HK-2 (cell line): ENCODE results near the gene LMTK3.

Experiments
- DNase-seq: peaks from one replicate; pipeline ENCODE4 v3.0.0-alpha.2; 2018; ENCODE audit not compliant: unreplicated experiment

LMTK3 gene

DNA sequence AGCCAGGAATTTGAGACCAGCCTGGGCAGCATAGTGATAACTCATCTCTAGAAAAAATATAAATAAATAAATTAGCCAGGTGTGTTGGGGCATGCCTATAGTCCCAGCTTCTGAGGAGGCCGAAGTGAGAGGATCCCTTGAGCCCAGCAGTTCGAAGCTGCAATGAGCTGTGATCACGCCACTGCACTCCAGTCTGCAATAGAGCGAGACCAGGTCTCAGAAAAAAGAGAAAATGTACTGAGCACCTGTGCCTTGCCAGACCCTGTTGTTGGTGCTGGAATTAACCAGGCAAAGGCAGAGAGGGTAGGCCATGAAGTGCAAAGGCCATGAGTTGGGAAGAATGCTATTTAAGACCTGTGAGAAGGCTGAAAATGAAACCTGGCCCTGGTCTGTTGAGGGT, 39.8 kb downstream of the LMTK3 start:
- DNase-seq, result no peak

DNA sequence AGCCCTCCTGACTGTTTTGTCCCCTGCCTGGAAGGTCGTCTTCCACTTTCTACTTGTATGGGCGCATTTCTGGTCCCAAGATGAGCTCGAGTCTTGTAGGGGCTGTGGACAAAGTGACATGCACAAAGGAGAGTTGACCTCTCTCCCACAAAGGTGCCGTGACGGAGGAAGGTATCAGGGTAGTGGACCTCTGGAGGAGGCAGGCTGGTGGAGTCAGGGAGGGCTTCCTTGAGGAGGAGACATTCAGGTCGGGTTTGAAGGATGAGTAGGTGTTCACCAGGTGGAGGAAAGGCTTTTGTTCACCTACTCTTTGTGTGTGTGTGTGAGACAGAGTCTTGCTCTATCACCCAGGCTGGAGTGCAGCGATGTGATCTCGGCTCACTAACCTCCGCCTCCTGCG, 40.8 kb downstream of the LMTK3 start:
- no peak for DNase-seq

DNA sequence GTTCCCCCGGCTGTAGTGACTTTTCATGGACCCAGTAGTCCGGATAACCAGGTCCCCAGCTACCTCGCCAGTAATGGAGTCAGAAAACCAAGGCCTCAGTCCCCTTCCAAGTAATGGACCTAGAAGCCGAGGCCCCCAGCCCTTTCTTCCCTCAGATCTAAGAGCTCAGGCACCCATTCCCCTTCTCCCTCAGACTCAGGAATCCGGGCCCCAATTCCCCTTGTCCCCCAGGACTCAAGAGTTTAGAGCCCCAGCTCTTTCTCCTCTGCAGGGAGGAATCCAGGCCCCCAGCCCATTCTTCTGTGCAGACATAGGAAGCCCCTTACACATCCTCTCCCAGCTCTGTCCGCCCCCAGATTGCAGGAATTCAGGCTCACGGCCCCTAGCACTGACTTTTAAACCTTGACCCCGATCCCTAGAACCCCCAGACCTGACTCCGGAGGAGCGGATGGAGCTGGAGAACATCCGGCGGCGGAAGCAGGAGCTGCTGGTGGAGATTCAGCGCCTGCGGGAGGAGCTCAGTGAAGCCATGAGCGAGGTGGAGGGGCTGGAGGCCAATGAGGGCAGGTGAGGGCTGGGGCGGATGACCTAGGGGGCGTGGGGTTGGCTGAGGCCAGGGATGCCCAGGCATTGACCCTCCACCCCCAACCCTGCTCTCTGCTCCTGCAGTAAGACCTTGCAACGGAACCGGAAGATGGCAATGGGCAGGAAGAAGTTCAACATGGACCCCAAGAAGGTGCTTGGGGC, 41.5 kb downstream of the LMTK3 start:
- DNase-seq, result no peak

DNA sequence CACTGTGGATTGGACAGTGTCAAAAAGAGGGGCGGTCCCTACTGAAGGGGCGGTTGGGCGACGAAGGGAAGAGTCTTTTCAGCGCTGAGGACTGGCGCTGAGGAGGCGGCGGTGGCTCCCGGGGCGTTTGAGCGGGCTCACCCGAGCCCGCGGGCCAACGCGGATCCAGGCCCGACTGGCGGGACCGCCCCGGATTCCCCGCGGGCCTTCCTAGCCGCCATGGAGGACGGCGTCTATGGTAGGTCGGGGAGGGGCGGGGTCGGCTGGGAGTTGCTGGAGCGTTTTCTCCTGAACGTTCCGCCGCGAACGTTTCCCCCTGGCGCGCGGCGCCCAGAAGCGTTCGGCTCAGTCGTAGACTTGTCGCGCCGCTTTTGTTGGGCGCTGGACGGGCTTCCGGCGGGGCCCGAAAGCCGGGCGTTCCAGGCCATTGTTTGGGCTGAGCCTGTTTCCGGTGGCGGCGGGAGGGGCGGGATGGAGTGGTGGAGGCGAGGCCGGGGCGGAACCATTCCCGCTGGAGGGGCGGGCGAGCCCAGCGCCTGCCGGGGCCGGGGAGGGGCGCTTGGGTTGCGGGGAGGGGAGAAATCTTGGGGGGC, 42.2 kb downstream of the LMTK3 start, which contains the start of gene CYTH2:
Gene CYTH2, plus strand, starts transcription at position 81 of the 593 bp plus-strand sequence. Its CDS starts 139 bp downstream, at position 220.
- peak; percentile 88 for DNase-seq

DNA sequence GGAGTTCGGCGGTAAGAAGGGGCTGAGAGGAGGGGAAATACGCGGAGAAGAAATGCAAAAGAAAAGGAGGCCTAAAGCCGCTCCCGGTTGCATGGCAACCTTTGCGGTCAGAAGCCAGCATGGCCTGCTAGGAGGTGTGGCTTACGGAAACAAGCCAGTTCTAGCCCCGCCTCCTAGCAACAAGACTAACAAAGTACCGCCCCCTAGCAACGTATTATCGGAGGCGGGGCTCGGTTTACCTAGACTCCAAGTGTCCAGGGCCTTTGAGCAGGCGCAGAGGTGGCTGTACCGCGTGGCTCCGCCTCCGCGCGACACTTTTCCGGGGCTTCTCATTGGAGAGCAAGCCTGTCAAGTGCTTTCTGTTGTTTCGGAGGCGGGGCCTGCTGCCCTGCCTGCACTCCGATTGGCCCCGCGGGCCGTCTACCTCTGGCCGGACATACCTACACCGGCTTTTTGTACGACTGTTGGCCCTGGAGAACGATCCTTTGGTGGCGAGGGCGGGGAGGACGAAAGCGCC, 42.8 kb downstream of the LMTK3 start:
- DNase-seq, result peak; percentile 99

DNA sequence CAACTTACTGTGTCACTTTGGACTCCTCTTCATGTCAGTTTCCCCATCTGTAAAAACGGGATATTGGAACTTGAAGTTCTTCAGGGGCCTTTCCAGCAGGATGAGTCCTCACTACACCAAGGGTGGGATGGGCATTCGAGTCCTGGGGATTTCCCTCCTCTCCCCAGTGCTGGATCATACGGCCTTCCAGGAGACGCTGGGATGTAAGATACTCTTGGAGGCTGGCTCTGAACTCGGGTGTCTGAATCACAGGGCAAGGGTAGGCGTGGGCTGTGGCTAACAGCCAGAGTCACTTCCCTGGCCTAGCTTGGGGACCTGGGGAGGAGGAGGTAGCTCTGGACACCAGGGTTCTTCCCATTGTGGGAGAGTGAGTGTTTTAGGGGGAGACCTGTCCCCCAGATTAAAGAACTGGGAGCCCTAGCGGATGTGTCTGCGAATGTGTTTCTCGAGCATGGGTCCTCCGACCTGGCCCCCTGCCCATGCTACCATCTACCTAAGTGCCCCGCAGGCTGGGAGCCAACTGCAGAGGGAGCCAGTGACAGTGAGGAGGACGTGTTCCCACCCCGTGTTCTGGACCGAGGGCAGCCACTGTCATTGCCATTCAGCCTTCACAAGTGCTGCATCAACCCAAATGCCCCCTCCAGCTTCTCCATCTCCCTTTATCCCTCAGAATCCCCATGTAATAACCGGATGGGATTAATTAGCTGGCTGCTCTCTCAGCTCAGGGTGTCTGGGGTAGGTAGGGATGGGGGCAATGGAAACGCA, 44.9 kb downstream of the LMTK3 start:
- DNase-seq, result peak; percentile 80

DNA sequence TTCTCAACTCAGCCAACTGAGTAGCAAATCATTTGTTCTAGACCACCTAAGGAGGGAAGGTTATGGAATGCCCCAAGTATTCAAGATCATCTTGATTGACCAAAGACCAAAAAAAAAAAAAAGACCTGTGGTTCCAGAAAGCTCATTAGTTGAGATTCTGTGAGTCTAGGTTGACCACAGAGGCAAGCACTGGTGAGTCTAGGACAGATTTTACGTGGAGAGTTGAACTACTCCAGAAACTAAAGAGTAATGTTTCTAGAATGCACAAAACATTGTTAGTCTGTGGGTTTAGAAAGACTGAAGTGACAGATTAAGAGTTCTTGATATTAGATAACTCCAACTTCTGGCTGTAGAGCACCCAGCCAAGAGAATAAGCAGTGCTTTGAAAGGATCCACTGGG, 46.4 kb downstream of the LMTK3 start:
- DNase-seq, result no peak

DNA sequence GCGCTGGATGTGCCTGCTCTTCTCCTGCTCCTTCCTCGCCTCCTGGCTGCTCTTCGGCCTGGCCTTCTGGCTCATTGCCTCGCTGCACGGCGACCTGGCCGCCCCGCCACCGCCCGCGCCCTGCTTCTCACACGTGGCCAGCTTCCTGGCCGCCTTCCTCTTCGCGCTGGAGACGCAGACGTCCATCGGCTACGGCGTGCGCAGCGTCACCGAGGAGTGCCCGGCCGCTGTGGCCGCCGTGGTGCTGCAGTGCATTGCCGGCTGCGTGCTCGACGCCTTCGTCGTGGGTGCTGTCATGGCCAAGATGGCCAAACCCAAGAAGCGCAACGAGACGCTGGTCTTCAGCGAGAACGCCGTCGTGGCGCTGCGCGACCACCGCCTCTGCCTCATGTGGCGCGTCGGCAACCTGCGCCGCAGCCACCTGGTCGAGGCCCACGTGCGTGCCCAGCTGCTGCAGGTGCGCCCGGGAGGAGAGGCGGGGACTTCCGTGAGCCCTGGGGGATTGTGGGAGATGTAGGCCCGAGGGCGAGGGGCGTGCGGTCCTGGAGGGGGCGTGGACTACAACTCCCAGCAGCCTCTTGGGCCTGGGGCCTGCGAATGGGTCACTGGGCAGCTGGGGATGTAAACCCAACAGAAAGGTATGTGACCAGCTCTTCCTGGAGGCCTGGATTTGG, 49.5 kb downstream of the LMTK3 start:
- DNase-seq, result no peak

DNA sequence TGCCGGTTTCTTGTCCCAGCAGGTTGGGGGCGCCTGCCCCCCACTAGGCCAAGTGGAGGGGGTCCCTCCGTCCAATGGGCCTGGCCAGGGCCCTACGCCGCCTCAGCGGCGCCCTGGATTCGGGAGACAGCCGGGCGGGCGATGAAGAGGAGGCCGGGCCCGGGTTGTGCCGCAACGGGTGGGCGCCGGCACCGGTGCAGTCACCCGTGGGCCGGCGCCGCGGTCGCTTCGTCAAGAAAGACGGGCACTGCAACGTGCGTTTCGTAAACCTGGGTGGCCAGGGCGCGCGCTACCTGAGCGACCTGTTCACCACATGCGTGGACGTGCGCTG, 50.0 kb downstream of the LMTK3 start:
- DNase-seq, result no peak

GRCh38 chr19:48458016-48458415, 53.6 kb downstream of the LMTK3 start:
- DNase-seq, result no peak

- DNase-seq, result no peak
Observed at GRCh38 chr19:48456864-48457263, 54.8 kb downstream of the LMTK3 start.

GRCh38 chr19:48455908-48456562, 55.6 kb downstream of the LMTK3 start:
- DNase-seq, result no peak

- DNase-seq, result no peak
Observed at GRCh38 chr19:48455171-48455907, 56.3 kb downstream of the LMTK3 start, which contains the start of gene KCNJ14. Gene KCNJ14, plus strand, starts transcription at chr19:48455574. Its CDS starts 6,151 bp downstream, at chr19:48461725.

DNA sequence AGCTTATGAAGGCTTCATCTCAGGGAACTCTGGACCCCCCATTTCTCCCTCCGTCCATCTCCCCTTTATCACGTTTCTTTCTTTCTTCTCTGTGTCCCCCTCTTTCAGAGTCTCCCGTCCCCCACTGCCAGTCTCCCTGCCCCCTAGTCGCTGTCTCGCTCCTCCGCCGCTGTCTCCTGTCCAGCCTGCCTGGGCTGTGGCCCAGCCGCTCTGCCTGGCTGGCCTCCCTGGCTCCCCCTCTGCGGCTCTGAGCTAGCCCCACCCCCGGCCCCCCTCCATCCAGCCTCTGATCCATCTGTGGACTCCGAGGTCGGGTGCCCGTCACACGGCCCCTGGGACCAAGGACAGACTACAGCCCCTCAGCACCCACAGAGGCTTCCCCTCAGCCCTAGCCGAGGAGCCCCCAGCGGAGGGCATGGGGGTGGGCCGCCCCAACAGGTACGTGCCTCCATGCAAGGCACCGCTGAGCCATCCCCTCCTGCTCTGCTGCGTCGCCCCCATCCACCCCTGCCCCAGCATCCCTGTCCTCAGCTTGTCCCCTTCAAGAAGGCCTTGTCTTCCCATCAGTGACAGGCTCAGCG, 57.4 kb downstream of the LMTK3 start:
- DNase-seq, result no peak

- DNase-seq, result no peak
Observed at GRCh38 chr19:48452289-48453190, 59.1 kb downstream of the LMTK3 start.

- DNase-seq, result no peak
Observed at GRCh38 chr19:48451624-48452023, 60.0 kb downstream of the LMTK3 start.

- no peak for DNase-seq
Observed at GRCh38 chr19:48450863-48451262, 60.8 kb downstream of the LMTK3 start.

GRCh38 chr19:48450441-48450840, 61.2 kb downstream of the LMTK3 start:
- DNase-seq, result no peak

- DNase-seq, result no peak
Observed at GRCh38 chr19:48448563-48448962, 63.1 kb downstream of the LMTK3 start.
